ENCODE data around the gene PLXNA4.

DNA sequence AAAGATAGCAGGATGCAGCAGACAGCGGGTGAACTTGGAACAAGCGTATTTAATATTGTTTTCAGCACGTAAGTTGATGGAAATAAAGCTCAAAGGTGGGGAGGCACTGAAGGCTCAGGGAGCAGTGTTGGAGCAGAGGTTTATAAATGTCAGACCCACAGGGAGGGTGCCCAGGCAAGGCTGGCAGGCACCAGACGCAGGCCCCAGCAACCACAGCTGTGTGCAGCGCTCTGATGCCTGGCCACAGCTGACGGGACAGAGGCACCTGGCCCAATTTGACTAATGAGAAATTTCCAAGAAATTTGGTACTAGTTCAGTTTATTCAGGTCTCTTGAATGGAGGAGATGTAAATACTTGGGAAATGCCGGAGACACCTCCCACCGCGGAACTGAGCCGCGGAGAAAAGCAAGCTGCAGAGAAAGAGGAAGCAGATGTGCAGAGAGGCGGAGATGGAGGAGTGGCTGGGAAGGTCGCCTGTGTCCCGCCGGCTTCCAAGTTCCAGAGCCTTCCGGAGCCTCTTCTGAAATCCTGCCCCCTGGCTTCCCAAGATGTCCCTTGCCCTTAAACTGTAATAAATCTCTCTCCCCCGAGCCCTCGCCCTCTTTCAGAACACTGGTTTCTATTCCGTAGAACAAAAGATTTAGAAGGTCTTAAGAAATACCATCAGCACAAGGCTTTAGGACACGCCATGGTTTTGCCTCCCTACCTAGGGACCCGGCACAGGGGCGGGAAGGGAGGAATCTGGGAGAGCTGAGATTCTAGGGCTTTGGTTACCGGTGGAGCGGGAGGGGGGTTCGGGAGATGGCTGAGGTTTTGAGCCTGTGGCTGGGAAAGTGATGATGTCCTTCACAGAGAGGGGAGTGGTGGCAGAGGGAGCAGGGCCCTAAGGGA is 38.4 kb upstream of the PLXNA4 start:
- TF ChIP-seq CTCF (IDR thresholded peaks at IDR 0.05) (no peak), POLR2AphosphoS5 (IDR thresholded peaks at IDR 0.05) (no peak)

Measured in prostate gland (tissue), 2 donors.